ENCODE results near the gene LRP1B.

DNA sequence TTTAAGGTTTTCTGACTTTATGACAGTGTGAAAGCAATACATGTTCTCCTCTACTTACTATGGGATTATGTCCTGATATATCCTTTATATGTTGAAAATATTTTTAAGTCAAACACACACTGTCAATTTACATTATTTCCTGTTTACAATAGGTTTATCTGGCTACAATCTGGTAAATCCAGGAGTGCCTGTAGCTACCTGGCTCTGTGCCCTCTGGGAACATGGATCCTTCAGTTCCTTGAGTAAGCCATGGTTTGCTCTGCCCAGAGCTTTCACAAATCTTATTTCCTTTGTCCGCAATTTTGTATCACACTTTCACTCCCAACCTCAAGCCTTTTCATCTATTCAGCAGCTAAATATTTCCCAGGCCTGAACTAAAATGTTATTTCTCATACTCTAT, 1768.5 kb downstream of the LRP1B start:
- TF ChIP-seq ELF1 (IDR thresholded peaks at IDR 0.05) = no peak
- TF ChIP-seq, protein P1, sequence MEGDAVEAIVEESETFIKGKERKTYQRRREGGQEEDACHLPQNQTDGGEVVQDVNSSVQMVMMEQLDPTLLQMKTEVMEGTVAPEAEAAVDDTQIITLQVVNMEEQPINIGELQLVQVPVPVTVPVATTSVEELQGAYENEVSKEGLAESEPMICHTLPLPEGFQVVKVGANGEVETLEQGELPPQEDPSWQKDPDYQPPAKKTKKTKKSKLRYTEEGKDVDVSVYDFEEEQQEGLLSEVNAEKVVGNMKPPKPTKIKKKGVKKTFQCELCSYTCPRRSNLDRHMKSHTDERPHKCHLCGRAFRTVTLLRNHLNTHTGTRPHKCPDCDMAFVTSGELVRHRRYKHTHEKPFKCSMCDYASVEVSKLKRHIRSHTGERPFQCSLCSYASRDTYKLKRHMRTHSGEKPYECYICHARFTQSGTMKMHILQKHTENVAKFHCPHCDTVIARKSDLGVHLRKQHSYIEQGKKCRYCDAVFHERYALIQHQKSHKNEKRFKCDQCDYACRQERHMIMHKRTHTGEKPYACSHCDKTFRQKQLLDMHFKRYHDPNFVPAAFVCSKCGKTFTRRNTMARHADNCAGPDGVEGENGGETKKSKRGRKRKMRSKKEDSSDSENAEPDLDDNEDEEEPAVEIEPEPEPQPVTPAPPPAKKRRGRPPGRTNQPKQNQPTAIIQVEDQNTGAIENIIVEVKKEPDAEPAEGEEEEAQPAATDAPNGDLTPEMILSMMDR (IDR thresholded peaks at IDR 0.05) = no peak
- no peak for TF ChIP-seq SMC3 (IDR thresholded peaks at IDR 0.05; ENCODE audit: low read depth, low read length)
- TF ChIP-seq EP300 (IDR thresholded peaks at IDR 0.05; ENCODE audit: borderline replicate concordance in 1 of 2, low read depth in 1 of 2, low read length in 1 of 2) = no peak
- no peak for TF ChIP-seq JUND (IDR thresholded peaks at IDR 0.05)
- no peak for TF ChIP-seq POLR2AphosphoS5 (IDR thresholded peaks at IDR 0.05; ENCODE audit: low read depth, low read length)
- TF ChIP-seq, protein P2, sequence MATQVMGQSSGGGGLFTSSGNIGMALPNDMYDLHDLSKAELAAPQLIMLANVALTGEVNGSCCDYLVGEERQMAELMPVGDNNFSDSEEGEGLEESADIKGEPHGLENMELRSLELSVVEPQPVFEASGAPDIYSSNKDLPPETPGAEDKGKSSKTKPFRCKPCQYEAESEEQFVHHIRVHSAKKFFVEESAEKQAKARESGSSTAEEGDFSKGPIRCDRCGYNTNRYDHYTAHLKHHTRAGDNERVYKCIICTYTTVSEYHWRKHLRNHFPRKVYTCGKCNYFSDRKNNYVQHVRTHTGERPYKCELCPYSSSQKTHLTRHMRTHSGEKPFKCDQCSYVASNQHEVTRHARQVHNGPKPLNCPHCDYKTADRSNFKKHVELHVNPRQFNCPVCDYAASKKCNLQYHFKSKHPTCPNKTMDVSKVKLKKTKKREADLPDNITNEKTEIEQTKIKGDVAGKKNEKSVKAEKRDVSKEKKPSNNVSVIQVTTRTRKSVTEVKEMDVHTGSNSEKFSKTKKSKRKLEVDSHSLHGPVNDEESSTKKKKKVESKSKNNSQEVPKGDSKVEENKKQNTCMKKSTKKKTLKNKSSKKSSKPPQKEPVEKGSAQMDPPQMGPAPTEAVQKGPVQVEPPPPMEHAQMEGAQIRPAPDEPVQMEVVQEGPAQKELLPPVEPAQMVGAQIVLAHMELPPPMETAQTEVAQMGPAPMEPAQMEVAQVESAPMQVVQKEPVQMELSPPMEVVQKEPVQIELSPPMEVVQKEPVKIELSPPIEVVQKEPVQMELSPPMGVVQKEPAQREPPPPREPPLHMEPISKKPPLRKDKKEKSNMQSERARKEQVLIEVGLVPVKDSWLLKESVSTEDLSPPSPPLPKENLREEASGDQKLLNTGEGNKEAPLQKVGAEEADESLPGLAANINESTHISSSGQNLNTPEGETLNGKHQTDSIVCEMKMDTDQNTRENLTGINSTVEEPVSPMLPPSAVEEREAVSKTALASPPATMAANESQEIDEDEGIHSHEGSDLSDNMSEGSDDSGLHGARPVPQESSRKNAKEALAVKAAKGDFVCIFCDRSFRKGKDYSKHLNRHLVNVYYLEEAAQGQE (IDR thresholded peaks at IDR 0.05; ENCODE audit: low read depth, low read length) = no peak
- no peak for TF ChIP-seq GABPA (IDR thresholded peaks at IDR 0.05; ENCODE audit: low read depth)
- no peak for TF ChIP-seq SIN3A (IDR thresholded peaks at IDR 0.05; ENCODE audit: borderline replicate concordance, low read depth, low read length)
- TF ChIP-seq NRF1 (IDR thresholded peaks at IDR 0.05; ENCODE audit: low read depth, low read length) = no peak
